Activated CD8-positive, alpha-beta memory T cell treated with anti-CD3 and anti-CD28 coated beads, Interleukin-2, amount 10 ng/mL, durations not matched to agents 7 days and 5 days (primary cell): ENCODE data around the gene ZBTB20. TPM values are rescaled to one million over a fixed set of nuclear protein-coding genes. Genes with fewer than 3 reads are reported as not detected.

Experiments
- ATAC-seq: fragments of 150-1000 bp; cut with Tn5 transposase; one replicate; pipeline ENCODE4 v1.10.0; 2021; ENCODE audit warnings: moderate library complexity
- CTCF ChIA-PET: fragments of 350-600 bp; sonication (Branson Sonifier 250); formaldehyde crosslinking; loops from one replicate; lab custom pipeline; 2021; ENCODE audit warnings: antibody characterized with exemption; lab: Charles Lee
- DNase-seq: peaks from one replicate; pipeline ENCODE4 v3.0.0-alpha.2; 2020
- H3K27ac Mint-ChIP-seq: one replicate; pipeline ENCODE4 v1.8.0; 2021; ENCODE audit warnings: mild to moderate bottlenecking, mixed read lengths
- H3K27me3 Mint-ChIP-seq: one replicate; pipeline ENCODE4 v1.8.0; 2021; ENCODE audit warnings: mixed read lengths
- H3K36me3 Mint-ChIP-seq: one replicate; pipeline ENCODE4 v1.8.0; 2021; ENCODE audit warnings: mild to moderate bottlenecking, mixed read lengths
- H3K4me1 Mint-ChIP-seq: one replicate; pipeline ENCODE4 v1.8.0; 2021; ENCODE audit warnings: mixed read lengths
- H3K4me3 Mint-ChIP-seq: one replicate; pipeline ENCODE4 v1.8.0; 2021; ENCODE audit warnings: mild to moderate bottlenecking, moderate library complexity, mixed read lengths
- H3K9me3 Mint-ChIP-seq: one replicate; pipeline ENCODE4 v1.8.0; 2022; ENCODE audit warnings: low read depth, mixed read lengths
- total RNA-seq, 2 experiments: library from RNA; stranded (reverse); gene quantifications; one replicate each; pipeline ENCODE4 v1.2.3, GENCODE V29; 2021

ZBTB20 gene
- total RNA-seq, 2 experiments from 2014 or later: 5.6 to 10.2 TPM

DNA sequence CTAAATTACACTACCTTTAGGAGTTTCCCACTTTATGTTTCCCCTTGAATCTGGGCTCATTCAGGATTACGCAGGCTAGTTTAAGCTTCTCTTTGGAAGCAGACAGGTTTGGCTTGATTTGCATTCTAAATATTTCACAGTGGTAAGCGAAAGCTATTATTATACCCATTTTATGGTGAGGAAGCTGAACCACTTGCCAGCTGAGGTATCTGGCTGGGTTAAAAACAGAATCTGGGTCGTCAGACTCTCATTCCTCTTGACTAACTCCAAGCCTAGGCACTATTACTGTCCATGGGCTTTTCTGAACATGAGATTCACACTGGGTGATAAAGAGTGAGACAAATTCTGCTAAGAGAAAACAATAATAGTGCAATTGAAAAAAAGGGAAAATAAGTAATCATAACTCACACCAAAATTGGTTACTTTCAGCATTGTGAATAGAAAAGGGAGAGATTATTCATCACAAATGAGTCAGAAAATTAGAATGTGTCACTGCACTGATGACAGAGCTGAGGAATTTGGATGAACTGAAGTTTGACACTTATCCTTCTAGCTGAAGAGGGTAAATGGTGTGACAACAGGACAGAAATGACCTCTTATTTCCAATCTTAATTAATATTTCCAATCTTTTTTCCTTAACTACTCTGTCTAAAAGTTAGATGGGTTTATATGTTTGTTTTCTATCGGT lies 642.0 kb downstream of the ZBTB20 start:
- CTCF ChIA-PET: interaction anchor here (0.7 kb wide), 1 partner anchor 47 kb away, joined by 3 read pairs; no protein-coding TSS in a partner anchor

DNA sequence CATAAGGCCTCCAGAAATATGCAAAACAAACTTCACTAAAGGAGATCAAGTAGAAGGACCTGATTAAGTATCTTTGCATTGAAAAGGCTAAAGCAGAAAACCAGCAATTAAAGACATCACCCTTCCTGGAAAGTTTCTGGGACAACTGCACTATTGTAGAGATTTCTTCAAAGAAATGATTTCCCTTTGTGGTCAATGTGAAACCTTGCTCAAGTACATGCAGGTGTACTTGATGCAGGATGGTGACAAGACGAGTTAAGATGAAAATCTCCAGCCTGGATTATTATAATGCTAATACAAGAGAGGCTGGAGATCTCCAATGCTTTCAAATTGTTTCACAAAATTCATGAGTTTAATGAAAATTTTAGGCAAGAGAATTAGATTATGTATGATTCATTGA lies 644.9 kb downstream of the ZBTB20 start:
- no peak for ATAC-seq
- CTCF ChIA-PET: no interaction called here
- DNase-seq: no peak
- H3K27ac Mint-ChIP-seq: no peak overlapping the region
- H3K4me1 Mint-ChIP-seq: peaks cover 18% of the 10 kb centered on the region
- H3K27me3 Mint-ChIP-seq: peaks cover 14% of the 10 kb centered on the region
- no peak overlapping the region for H3K4me3 Mint-ChIP-seq
- H3K36me3 Mint-ChIP-seq: no peaks in the 10 kb centered on the region
- H3K9me3 Mint-ChIP-seq: no peaks in the 10 kb centered on the region

More for the DNA sequence above, 642.0 kb downstream of the ZBTB20 start:
- DNase-seq (no peak), ATAC-seq (no peak)
- Mint-ChIP-seq H3K27ac (no peak overlapping the region), H3K4me3 (no peak overlapping the region), H3K9me3 (no peaks in the 10 kb centered on the region), H3K27me3 (peaks cover 9% of the 10 kb centered on the region), H3K4me1 (peaks cover 9% of the 10 kb centered on the region), H3K36me3 (no peaks in the 10 kb centered on the region)

DNA sequence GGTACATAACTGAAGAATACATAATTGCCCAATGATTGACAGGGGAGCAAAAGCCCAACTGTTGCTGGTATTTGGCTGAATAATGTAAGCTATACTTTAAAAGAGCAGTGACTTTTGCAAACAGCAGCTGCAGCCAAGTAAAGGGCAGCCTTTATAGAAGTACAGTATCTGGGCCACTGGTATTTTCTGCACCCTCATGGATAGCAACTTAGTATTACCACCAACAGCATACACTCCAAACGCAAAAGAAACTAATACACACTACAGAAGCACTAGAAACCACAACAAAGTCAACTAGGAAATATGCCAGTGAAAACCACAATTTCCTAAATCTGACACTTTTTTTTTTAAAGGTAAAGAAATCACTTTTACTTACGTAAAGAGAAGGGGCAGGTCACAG lies 647.1 kb downstream of the ZBTB20 start:
- Mint-ChIP-seq H3K9me3 (no peaks in the 10 kb centered on the region), H3K4me1 (peaks cover 18% of the 10 kb centered on the region), H3K27me3 (peaks cover 14% of the 10 kb centered on the region), H3K36me3 (no peaks in the 10 kb centered on the region), H3K4me3 (no peak overlapping the region), H3K27ac (no peak overlapping the region)
- CTCF ChIA-PET: interaction anchor here (1.2 to 2.1 kb wide), 2 partner anchors 9 to 82 kb away, joined by 3 to 5 read pairs; no protein-coding TSS in a partner anchor
- DNase-seq (no peak), ATAC-seq (peak; percentile 42)

DNA sequence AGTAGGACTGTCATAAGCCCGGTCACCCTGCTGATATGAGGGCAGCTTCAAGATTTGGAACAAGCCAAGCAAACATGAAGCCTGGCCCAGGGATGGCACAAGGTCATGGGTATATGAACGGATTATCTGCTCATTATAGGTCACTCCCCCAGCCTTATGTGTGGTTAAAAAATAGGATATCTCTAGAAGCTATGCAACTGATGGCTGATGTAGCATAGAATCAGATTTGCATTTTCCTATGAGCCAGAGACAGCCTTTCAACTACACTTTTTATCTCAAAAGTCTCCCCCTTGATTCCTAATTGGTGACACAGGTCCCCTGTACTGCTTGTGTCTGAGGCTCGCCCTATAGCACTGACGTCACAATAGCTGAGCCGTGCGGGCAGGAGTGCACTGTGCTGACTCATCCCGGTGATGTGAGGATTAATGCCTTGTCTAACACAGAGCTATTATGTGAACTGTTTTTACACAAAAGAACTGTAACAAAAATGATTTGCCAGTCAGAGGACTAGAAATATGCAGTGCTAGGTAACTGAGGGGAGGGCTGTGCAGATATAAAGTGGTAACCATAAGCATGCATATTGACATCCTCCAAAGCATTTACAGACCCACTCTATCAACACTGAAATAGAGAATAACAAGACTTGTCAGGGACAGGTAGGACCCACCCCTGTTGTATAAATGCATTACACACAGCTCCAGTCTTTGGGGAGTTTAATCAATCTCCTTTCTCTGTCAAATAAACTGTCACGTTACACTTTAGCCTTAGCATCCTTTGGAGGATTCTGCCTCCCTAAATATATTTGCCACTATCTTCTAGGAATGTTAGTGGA lies 648.3 kb downstream of the ZBTB20 start:
- no peaks in the 10 kb centered on the region for H3K9me3 Mint-ChIP-seq
- no peaks in the 10 kb centered on the region for H3K36me3 Mint-ChIP-seq
- ATAC-seq (peak; percentile 42), DNase-seq (no peak)
- CTCF ChIA-PET: no interaction called here
- peaks cover 8% of the 10 kb centered on the region for H3K27me3 Mint-ChIP-seq
- no peak overlapping the region for H3K4me3 Mint-ChIP-seq
- peaks cover 18% of the 10 kb centered on the region for H3K4me1 Mint-ChIP-seq
- H3K27ac Mint-ChIP-seq: no peak overlapping the region

DNA sequence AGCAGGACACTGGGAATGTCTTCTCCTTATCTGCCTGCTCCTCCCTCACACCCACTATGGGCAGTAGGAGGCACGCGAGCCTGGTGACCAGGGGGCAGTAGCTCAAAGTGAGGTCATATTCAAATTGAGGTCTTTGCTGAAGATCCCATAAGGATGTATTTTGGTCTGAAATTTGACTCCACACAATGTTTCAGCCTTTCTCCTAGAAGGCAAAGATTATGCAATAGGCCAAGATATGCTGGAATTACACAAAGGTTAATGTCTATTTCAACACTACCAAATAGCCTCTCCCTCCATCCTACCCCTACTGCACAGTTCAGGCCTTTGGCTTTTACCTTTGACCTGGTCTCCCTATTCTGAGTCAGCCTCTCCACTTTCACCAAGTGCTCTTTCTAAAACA lies 650.2 kb downstream of the ZBTB20 start:
- CTCF ChIA-PET: no interaction called here
- H3K9me3 Mint-ChIP-seq: no peaks in the 10 kb centered on the region
- ATAC-seq (no peak), DNase-seq (no peak)
- no peaks in the 10 kb centered on the region for H3K36me3 Mint-ChIP-seq
- no peak overlapping the region for H3K27ac Mint-ChIP-seq
- H3K27me3 Mint-ChIP-seq: peaks cover 8% of the 10 kb centered on the region
- H3K4me1 Mint-ChIP-seq: peaks cover 13% of the 10 kb centered on the region
- H3K4me3 Mint-ChIP-seq: no peak overlapping the region

DNA sequence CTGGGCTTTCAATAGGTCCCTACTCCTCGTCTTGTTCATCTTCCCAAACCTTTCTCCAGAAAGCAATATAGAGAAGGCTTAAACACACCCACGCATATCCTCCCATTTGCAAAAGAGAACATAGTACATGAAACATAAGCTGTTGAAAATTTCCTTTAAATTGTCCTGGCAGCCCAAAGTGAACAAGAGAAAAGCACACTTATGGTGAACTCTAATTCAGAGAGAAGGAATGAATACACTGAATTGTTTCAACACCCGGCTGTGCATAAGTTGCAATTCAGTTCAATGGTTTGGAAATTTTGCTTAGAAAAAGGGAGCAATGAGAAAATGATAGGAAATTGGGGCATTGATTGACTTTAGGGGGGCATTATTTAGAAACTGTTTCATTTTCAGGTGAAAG lies 650.6 kb downstream of the ZBTB20 start:
- H3K27me3 Mint-ChIP-seq: peaks cover 8% of the 10 kb centered on the region
- peaks cover 12% of the 10 kb centered on the region for H3K4me1 Mint-ChIP-seq
- ATAC-seq (no peak), DNase-seq (no peak)
- H3K9me3 Mint-ChIP-seq: no peaks in the 10 kb centered on the region
- CTCF ChIA-PET: interaction anchor here (1.0 kb wide), 1 partner anchor 28 kb away, joined by 3 read pairs; no protein-coding TSS in a partner anchor
- no peak overlapping the region for H3K4me3 Mint-ChIP-seq
- no peaks in the 10 kb centered on the region for H3K36me3 Mint-ChIP-seq
- H3K27ac Mint-ChIP-seq: no peak overlapping the region

DNA sequence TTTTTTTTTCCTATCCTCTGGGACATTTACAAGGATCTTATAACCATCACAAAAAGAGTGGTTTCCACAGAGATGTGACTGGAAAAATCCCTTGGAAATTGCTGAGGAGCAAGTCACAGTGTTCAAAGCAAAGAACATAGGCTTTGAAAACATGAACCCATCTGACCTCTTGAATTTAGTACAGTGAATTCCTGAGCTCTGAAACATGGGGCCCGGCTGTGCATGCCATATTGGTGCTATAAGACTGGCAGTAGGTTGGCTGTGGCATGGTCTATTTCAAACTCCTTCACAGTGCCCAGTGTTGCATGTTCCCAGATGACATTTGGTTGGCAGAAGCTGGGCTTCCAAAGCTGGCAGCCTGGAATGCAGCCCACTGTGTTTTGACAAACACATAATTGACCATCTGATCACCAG lies 651.1 kb downstream of the ZBTB20 start:
- Mint-ChIP-seq H3K27me3 (peaks cover 8% of the 10 kb centered on the region), H3K4me3 (no peak overlapping the region), H3K27ac (no peak overlapping the region), H3K9me3 (no peaks in the 10 kb centered on the region), H3K36me3 (no peaks in the 10 kb centered on the region), H3K4me1 (peaks cover 12% of the 10 kb centered on the region)
- CTCF ChIA-PET: interaction anchor here (1.0 kb wide), 1 partner anchor 28 kb away, joined by 3 read pairs; no protein-coding TSS in a partner anchor
- DNase-seq (no peak), ATAC-seq (no peak)

DNA sequence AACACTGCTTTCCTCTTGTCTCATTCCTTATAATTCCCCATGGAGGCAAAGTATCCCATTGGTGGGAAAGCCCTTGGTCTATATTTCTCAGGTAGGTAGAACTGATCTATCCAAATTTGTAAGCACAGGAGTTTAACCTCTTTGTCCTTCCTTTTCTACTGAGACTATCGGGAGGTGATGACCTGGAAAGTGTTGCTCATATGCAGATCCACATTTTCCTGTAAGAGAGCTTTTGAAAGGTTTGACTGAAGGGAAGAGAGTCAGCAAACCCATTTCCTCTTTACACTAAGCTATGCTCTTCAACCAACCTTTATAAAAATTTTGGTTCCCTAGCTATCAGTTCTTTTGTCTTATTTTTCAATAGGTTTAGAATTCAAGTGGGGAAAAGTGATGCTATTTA lies 652.6 kb downstream of the ZBTB20 start:
- no peak for ATAC-seq
- CTCF ChIA-PET: no interaction called here

DNA sequence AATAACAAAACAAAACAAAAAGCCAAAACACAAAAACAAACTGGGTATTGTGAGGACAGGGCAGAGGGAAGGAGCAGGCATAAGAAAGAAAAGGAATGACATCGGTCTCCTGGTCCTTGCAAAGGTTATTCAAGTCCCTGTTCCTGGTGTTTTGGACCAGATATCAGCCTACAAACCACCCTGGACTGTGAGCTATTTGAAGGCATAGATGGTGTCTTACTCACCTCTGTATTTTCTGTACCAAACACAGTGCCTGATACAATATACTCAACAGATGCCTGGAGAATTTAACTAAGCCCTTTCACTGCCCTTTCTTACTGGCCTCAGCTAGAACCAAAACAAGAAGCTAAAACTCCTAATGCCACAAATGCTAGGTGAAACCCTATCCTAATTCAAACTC lies 656.3 kb downstream of the ZBTB20 start:
- Mint-ChIP-seq H3K9me3 (no peaks in the 10 kb centered on the region), H3K36me3 (no peaks in the 10 kb centered on the region), H3K27ac (no peak overlapping the region), H3K4me3 (no peak overlapping the region), H3K4me1 (no peaks in the 10 kb centered on the region), H3K27me3 (no peaks in the 10 kb centered on the region)
- no peak for ATAC-seq
- no peak for DNase-seq
- CTCF ChIA-PET: no interaction called here

More for the DNA sequence above, 652.6 kb downstream of the ZBTB20 start:
- Mint-ChIP-seq H3K4me3 (no peak overlapping the region), H3K36me3 (no peaks in the 10 kb centered on the region), H3K9me3 (no peaks in the 10 kb centered on the region), H3K27ac (no peak overlapping the region), H3K27me3 (no peaks in the 10 kb centered on the region), H3K4me1 (peaks cover 4% of the 10 kb centered on the region)
- DNase-seq: no peak

DNA sequence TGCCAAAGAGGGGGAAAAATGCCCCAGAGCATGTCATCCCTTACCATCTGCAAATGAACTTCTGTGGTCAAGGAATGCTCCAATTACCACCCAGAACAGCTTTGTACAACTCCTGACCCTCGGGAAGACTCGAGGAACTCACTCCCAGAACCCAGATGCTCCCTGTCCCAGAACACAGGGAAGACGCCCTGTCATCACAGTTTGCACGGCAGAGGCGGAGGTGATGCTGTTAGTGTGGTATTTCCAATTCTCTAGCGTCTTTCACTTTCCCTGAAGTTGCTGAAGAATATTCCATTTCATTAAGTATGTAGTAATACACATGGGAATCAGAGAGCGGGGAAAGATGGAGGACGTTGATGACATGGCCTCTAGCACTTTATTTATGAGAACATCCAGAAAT lies 659.6 kb downstream of the ZBTB20 start:
- DNase-seq (no peak), ATAC-seq (no peak)
- H3K9me3 Mint-ChIP-seq: no peaks in the 10 kb centered on the region
- no peaks in the 10 kb centered on the region for H3K36me3 Mint-ChIP-seq
- CTCF ChIA-PET: no interaction called here
- no peak overlapping the region for H3K27ac Mint-ChIP-seq
- H3K27me3 Mint-ChIP-seq: no peaks in the 10 kb centered on the region
- H3K4me1 Mint-ChIP-seq: no peaks in the 10 kb centered on the region
- H3K4me3 Mint-ChIP-seq: no peak overlapping the region

DNA sequence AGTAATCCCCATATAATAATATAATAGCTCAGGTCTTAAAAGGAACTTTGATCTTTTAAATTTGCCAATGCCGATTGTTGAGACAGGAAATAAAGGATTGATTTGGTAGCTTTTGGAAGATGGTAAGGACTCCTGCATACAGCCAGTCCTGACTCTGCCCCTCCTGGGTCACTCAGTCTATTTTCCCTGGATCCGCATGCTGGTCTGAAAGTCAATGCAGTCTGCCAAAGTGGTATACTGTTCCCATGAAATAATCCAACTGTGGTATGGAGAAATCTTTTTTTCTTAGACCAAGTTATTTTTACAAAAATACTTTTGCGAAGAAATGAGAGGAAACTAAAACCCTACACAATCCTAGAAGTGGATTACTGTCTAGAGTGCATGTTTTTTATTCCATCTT lies 662.2 kb downstream of the ZBTB20 start:
- Mint-ChIP-seq H3K4me1 (peaks cover 16% of the 10 kb centered on the region), H3K4me3 (no peak overlapping the region), H3K27me3 (no peaks in the 10 kb centered on the region), H3K9me3 (no peaks in the 10 kb centered on the region), H3K36me3 (peaks cover 4% of the 10 kb centered on the region), H3K27ac (no peak overlapping the region)
- no peak for DNase-seq
- no peak for ATAC-seq
- CTCF ChIA-PET: no interaction called here

DNA sequence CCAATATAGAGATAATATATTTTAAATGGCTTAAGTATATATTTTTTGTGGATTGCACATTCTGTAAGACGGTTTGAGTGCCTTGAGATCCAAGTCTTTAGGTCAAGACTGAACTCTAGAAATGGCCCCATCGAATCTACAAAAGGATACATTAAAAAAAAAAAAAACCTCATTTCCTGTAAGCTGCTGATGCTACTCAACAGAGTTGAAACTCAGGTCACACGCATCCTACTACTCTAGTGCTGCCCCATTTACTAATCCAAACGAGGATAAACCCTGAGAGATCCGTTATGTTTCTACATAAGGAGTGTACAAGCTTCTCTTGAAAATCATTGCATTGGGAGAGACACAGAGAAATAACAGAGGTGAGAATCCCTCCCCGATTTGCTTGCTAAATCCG lies 666.0 kb downstream of the ZBTB20 start:
- Mint-ChIP-seq H3K4me1 (peaks cover 16% of the 10 kb centered on the region), H3K36me3 (peaks cover 4% of the 10 kb centered on the region), H3K9me3 (no peaks in the 10 kb centered on the region), H3K27ac (no peak overlapping the region), H3K27me3 (no peaks in the 10 kb centered on the region), H3K4me3 (no peak overlapping the region)
- DNase-seq (no peak), ATAC-seq (peak; percentile 58)
- CTCF ChIA-PET: no interaction called here

DNA sequence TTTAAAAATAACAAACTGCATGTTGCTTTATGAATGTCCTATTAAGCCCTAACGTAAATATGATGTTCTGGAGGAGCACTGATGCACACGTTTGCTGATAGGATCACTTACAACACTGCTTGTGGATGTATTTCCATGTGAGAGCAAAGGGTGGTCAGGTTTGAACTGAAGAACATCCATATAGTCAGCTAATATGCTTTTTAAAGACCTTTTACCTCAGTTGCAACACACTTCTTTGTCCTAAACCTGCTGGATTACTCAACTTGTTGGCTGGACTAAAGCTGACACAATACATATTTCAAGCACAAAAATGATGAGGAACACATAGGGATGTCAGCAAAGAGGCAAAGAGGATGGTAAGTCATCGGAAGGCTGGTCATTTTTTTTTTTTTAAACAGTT lies 666.6 kb downstream of the ZBTB20 start:
- Mint-ChIP-seq H3K9me3 (no peaks in the 10 kb centered on the region), H3K27ac (no peak overlapping the region), H3K36me3 (peaks cover 4% of the 10 kb centered on the region), H3K4me1 (peaks cover 16% of the 10 kb centered on the region), H3K27me3 (no peaks in the 10 kb centered on the region), H3K4me3 (no peak overlapping the region)
- CTCF ChIA-PET: interaction anchor here (0.7 to 1.0 kb wide), 2 partner anchors 47 to 265 kb away, joined by 3 read pairs; no protein-coding TSS in a partner anchor
- DNase-seq (no peak), ATAC-seq (no peak)

DNA sequence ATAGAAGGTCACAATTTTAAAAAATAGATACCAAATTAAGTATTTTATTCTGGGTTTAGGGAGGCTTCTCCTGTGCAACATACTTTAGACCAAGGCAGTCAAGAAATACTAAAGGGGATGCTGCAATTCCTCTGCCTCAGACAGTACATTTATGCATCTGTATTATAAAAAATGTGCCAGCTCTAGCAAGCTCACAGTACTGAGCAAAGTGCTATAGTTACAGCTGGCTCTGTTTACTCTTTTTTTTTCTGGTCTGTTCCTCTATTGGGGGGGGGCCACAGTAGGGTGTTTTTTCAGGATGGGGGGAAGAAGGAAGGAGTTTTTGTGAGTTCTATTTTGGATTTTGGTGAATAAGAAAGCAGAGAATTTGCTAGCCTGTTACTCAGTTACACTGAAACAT lies 668.3 kb downstream of the ZBTB20 start:
- H3K36me3 Mint-ChIP-seq: peaks cover 4% of the 10 kb centered on the region
- ATAC-seq (no peak), DNase-seq (no peak)
- H3K27me3 Mint-ChIP-seq: no peaks in the 10 kb centered on the region
- H3K4me1 Mint-ChIP-seq: peaks cover 16% of the 10 kb centered on the region
- H3K4me3 Mint-ChIP-seq: no peak overlapping the region
- CTCF ChIA-PET: no interaction called here
- no peaks in the 10 kb centered on the region for H3K9me3 Mint-ChIP-seq
- no peak overlapping the region for H3K27ac Mint-ChIP-seq
